GM06990 (cell line): Measurements from ENCODE around the gene LMTK2.

Experiments used
- DNase-seq: peaks from one replicate; pipeline ENCODE4 v3.0.0-alpha.2; 2011; ENCODE audit not compliant: insufficient read length; ENCODE audit errors: extremely low read depth
- H3K27me3 ChIP-seq: replicated peaks from 2 replicates; pipeline ENCODE4 v1.6.0; 2011; ENCODE audit warnings: low read length; ENCODE audit not compliant: control insufficient read depth, insufficient read depth
- H3K36me3 ChIP-seq: 2 replicates; pipeline ENCODE4 v1.5.1; 2011; ENCODE audit warnings: low read length; ENCODE audit not compliant: control insufficient read depth, insufficient read depth
- H3K4me3 ChIP-seq: replicated peaks from 2 replicates; pipeline ENCODE4 v1.5.1; 2011; ENCODE audit warnings: low read depth, mild to moderate bottlenecking, control low read depth, low read length
- TF ChIP-seq, protein P1 (sequence below): IDR thresholded peaks from 2 replicates; pipeline ENCODE4 v1.5.1; 2011; ENCODE audit warnings: low read length, control low read depth, mild to moderate bottlenecking, inconsistent platforms; ENCODE audit not compliant: insufficient read depth, poor library complexity, severe bottlenecking

The LMTK2 gene

DNA sequence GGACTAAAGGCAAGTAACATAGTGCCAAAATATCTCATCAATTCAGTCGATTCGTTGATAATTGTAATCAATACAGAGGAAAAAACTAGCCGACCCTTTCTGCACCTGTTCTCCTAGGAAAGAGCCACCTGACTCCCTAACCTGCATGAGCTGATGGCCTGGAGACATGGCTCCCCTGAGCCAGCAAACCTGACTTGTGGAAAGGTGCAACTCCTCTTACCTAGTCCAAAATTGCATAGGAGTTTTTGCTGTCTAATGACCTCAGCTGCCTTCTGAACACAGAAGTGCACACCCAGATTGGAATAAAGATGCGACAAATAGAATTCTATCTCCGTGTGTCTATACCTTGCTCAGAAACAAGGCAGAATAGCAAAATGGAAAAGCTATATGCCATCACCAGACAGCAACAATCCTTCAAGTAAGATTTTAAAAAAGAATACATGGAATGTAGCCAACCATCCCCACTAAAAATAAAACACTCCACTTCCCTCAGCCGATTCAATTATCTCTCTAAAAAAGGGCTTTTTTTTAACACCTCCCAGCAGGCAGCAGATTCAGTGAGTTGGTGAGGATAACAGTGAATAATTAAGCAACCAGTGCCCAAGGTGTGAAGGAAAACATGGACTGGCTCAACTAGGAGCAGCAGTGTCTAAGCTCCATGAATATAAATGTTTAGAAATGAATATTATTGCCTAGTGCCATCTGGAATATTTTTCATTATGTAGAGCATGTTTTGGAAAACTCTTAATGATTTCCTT is 26.6 kb upstream of the LMTK2 start:
- no peak for DNase-seq
- TF ChIP-seq, protein P1, sequence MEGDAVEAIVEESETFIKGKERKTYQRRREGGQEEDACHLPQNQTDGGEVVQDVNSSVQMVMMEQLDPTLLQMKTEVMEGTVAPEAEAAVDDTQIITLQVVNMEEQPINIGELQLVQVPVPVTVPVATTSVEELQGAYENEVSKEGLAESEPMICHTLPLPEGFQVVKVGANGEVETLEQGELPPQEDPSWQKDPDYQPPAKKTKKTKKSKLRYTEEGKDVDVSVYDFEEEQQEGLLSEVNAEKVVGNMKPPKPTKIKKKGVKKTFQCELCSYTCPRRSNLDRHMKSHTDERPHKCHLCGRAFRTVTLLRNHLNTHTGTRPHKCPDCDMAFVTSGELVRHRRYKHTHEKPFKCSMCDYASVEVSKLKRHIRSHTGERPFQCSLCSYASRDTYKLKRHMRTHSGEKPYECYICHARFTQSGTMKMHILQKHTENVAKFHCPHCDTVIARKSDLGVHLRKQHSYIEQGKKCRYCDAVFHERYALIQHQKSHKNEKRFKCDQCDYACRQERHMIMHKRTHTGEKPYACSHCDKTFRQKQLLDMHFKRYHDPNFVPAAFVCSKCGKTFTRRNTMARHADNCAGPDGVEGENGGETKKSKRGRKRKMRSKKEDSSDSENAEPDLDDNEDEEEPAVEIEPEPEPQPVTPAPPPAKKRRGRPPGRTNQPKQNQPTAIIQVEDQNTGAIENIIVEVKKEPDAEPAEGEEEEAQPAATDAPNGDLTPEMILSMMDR: no peak
- no peaks in the 10 kb centered on the region for H3K27me3 ChIP-seq
- no peaks in the 10 kb centered on the region for H3K36me3 ChIP-seq
- H3K4me3 ChIP-seq: no peak overlapping the region

- TF ChIP-seq, protein P1: no peak
- no peak for DNase-seq
- Histone ChIP-seq H3K27me3 (no peaks in the 10 kb centered on the region), H3K4me3 (no peak overlapping the region), H3K36me3 (no peaks in the 10 kb centered on the region)
These were observed 25.3 kb upstream of the LMTK2 start for GRCh38 chr7:98081319-98081718.

- Histone ChIP-seq H3K4me3 (no peak overlapping the region), H3K27me3 (no peaks in the 10 kb centered on the region), H3K36me3 (no peaks in the 10 kb centered on the region)
- TF ChIP-seq, protein P1: no peak
- no peak for DNase-seq
These were observed 22.0 kb upstream of the LMTK2 start for GRCh38 chr7:98084631-98085030.

GRCh38 chr7:98085674-98086073 is 21.0 kb upstream of the LMTK2 start:
- Histone ChIP-seq H3K4me3 (no peak overlapping the region), H3K27me3 (no peaks in the 10 kb centered on the region), H3K36me3 (no peaks in the 10 kb centered on the region)
- TF ChIP-seq, protein P1: no peak
- no peak for DNase-seq

- no peaks in the 10 kb centered on the region for H3K27me3 ChIP-seq
- TF ChIP-seq, protein P1: no peak
- no peaks in the 10 kb centered on the region for H3K36me3 ChIP-seq
- DNase-seq: no peak
- no peak overlapping the region for H3K4me3 ChIP-seq
These were observed 20.4 kb upstream of the LMTK2 start for GRCh38 chr7:98086281-98086718.
